IPS-11a (cell line): ENCODE results near the gene TAOK3.
"Not testable (repeated sequence)": the region's sequence is repeated elsewhere in the genome, so short reads cannot be mapped to it uniquely, and the experiment has no call there.

Experiments
- H3K4me3 ChIP-seq: one replicate; pipeline ENCODE4 v1.5.1; 2013; ENCODE audit warnings: low read depth, low read length, control low read depth

Gene TAOK3

GRCh38 chr12:118372541-118373495 lies at the start of gene TAOK3:
TAOK3 (minus strand) TSS chr12:118372907; CDS start chr12:118255567, 117,340 bp downstream.
- H3K4me3 ChIP-seq, result peak within 1 kb of the TSS; percentile 87

- H3K4me3 ChIP-seq, result no peak overlapping the region
Observed at GRCh38 chr12:118420673-118421072, 48.0 kb upstream of the TAOK3 start.

GRCh38 chr12:118418385-118419057 lies 45.8 kb upstream of the TAOK3 start:
- no peak overlapping the region for H3K4me3 ChIP-seq

- no peak overlapping the region for H3K4me3 ChIP-seq
Observed at GRCh38 chr12:118417942-118418341, 45.2 kb upstream of the TAOK3 start.

GRCh38 chr12:118409834-118410233 lies 37.1 kb upstream of the TAOK3 start:
- H3K4me3 ChIP-seq, result no peak overlapping the region

GRCh38 chr12:118408241-118408640 lies 35.5 kb upstream of the TAOK3 start:
- not testable (repeated sequence) for H3K4me3 ChIP-seq

- no peak overlapping the region for H3K4me3 ChIP-seq
Observed at GRCh38 chr12:118404876-118405521, 32.3 kb upstream of the TAOK3 start.

GRCh38 chr12:118402251-118402650 lies 29.5 kb upstream of the TAOK3 start:
- no peak overlapping the region for H3K4me3 ChIP-seq

- H3K4me3 ChIP-seq, result no peak overlapping the region
Observed at GRCh38 chr12:118398940-118399339, 26.2 kb upstream of the TAOK3 start.

- no peak overlapping the region for H3K4me3 ChIP-seq
Observed at GRCh38 chr12:118398524-118398923, 25.8 kb upstream of the TAOK3 start.

- no peak overlapping the region for H3K4me3 ChIP-seq
Observed at GRCh38 chr12:118397708-118398440, 25.2 kb upstream of the TAOK3 start.

- H3K4me3 ChIP-seq, result no peak overlapping the region
Observed at GRCh38 chr12:118391836-118392235, 19.1 kb upstream of the TAOK3 start.

- H3K4me3 ChIP-seq, result no peak overlapping the region
Observed at GRCh38 chr12:118391424-118391823, 18.7 kb upstream of the TAOK3 start.

GRCh38 chr12:118377884-118378470 lies 5.3 kb upstream of the TAOK3 start:
- peak overlapping the region; percentile 89 for H3K4me3 ChIP-seq

GRCh38 chr12:118377021-118377883 lies 4.5 kb upstream of the TAOK3 start:
- peak overlapping the region; percentile 89 for H3K4me3 ChIP-seq

GRCh38 chr12:118376089-118377020 lies 3.6 kb upstream of the TAOK3 start, which contains the start of gene SUDS3:
SUDS3 (plus strand) TSS chr12:118376555; CDS start chr12:118376692, 137 bp downstream.
- H3K4me3 ChIP-seq, result peak within 1 kb of the TSS; percentile 89

GRCh38 chr12:118375348-118375747 lies 2.6 kb upstream of the TAOK3 start:
- no peak overlapping the region for H3K4me3 ChIP-seq

- H3K4me3 ChIP-seq, result no peak overlapping the region
Observed at GRCh38 chr12:118374909-118375308, 2.2 kb upstream of the TAOK3 start.
